Stimulated activated naive CD8-positive, alpha-beta T cell treated with anti-CD3 and anti-CD28 coated beads, Interleukin-15, Interleukin-2, amounts not matched to agents 100 ng/mL and 50 ng/mL, for 24 hours (primary cell): ENCODE results near the gene SLC38A9.

Experiments
- H3K27ac Mint-ChIP-seq: one replicate; pipeline ENCODE4 v1.8.0; 2021; ENCODE audit warnings: mild to moderate bottlenecking, mixed read lengths
- H3K27me3 Mint-ChIP-seq: one replicate; pipeline ENCODE4 v1.8.0; 2021; ENCODE audit warnings: mixed read lengths
- H3K36me3 Mint-ChIP-seq: one replicate; pipeline ENCODE4 v1.8.0; 2021; ENCODE audit warnings: low read depth, mixed read lengths
- H3K4me1 Mint-ChIP-seq: one replicate; pipeline ENCODE4 v1.8.0; 2021; ENCODE audit warnings: low read depth, mixed read lengths
- H3K4me3 Mint-ChIP-seq: one replicate; pipeline ENCODE4 v1.8.0; 2021; ENCODE audit warnings: mild to moderate bottlenecking, mixed read lengths
- H3K9me3 Mint-ChIP-seq: one replicate; pipeline ENCODE4 v1.8.0; 2021; ENCODE audit warnings: mixed read lengths

SLC38A9 gene

GRCh38 chr5:55649963-55650362, 62.2 kb downstream of the SLC38A9 start:
- H3K4me1 Mint-ChIP-seq = peaks cover 15% of the 10 kb centered on the region
- H3K9me3 Mint-ChIP-seq = no peaks in the 10 kb centered on the region
- peaks cover 31% of the 10 kb centered on the region for H3K36me3 Mint-ChIP-seq
- H3K27ac Mint-ChIP-seq = no peak overlapping the region
- H3K27me3 Mint-ChIP-seq = no peaks in the 10 kb centered on the region
- H3K4me3 Mint-ChIP-seq = no peak overlapping the region

GRCh38 chr5:55645304-55645703, 66.8 kb downstream of the SLC38A9 start:
- Mint-ChIP-seq H3K36me3 (peaks cover 33% of the 10 kb centered on the region), H3K4me3 (no peak overlapping the region), H3K27me3 (no peaks in the 10 kb centered on the region), H3K4me1 (peaks cover 7% of the 10 kb centered on the region), H3K9me3 (no peaks in the 10 kb centered on the region), H3K27ac (no peak overlapping the region)

GRCh38 chr5:55638455-55638854, 73.7 kb downstream of the SLC38A9 start:
- no peaks in the 10 kb centered on the region for H3K27me3 Mint-ChIP-seq
- peaks cover 7% of the 10 kb centered on the region for H3K4me1 Mint-ChIP-seq
- peaks cover 29% of the 10 kb centered on the region for H3K36me3 Mint-ChIP-seq
- no peak overlapping the region for H3K27ac Mint-ChIP-seq
- no peaks in the 10 kb centered on the region for H3K9me3 Mint-ChIP-seq
- H3K4me3 Mint-ChIP-seq = no peak overlapping the region

- Mint-ChIP-seq H3K27ac (no peak overlapping the region), H3K4me3 (no peak overlapping the region), H3K9me3 (no peaks in the 10 kb centered on the region), H3K4me1 (peaks cover 8% of the 10 kb centered on the region), H3K36me3 (peaks cover 30% of the 10 kb centered on the region), H3K27me3 (no peaks in the 10 kb centered on the region)
Measured at GRCh38 chr5:55638051-55638450, 74.1 kb downstream of the SLC38A9 start.

GRCh38 chr5:55636683-55637082, 75.4 kb downstream of the SLC38A9 start:
- Mint-ChIP-seq H3K4me1 (peaks cover 8% of the 10 kb centered on the region), H3K27me3 (no peaks in the 10 kb centered on the region), H3K4me3 (no peak overlapping the region), H3K9me3 (no peaks in the 10 kb centered on the region), H3K27ac (no peak overlapping the region), H3K36me3 (peaks cover 22% of the 10 kb centered on the region)

- Mint-ChIP-seq H3K4me3 (no peak overlapping the region), H3K9me3 (no peaks in the 10 kb centered on the region), H3K4me1 (peaks cover 8% of the 10 kb centered on the region), H3K36me3 (peaks cover 18% of the 10 kb centered on the region), H3K27ac (no peak overlapping the region), H3K27me3 (no peaks in the 10 kb centered on the region)
Measured at GRCh38 chr5:55636177-55636576, 75.9 kb downstream of the SLC38A9 start.

GRCh38 chr5:55634866-55635265, 77.3 kb downstream of the SLC38A9 start:
- Mint-ChIP-seq H3K9me3 (no peaks in the 10 kb centered on the region), H3K4me3 (no peak overlapping the region), H3K27me3 (no peaks in the 10 kb centered on the region), H3K4me1 (peaks cover 8% of the 10 kb centered on the region), H3K36me3 (peaks cover 19% of the 10 kb centered on the region), H3K27ac (no peak overlapping the region)

GRCh38 chr5:55634209-55634805, 77.8 kb downstream of the SLC38A9 start:
- H3K4me3 Mint-ChIP-seq = peak overlapping the region; percentile 2

GRCh38 chr5:55633574-55634208, 78.4 kb downstream of the SLC38A9 start:
- Mint-ChIP-seq H3K36me3 (peaks cover 19% of the 10 kb centered on the region), H3K27ac (no peak overlapping the region), H3K27me3 (no peaks in the 10 kb centered on the region), H3K4me1 (peaks cover 8% of the 10 kb centered on the region), H3K9me3 (no peaks in the 10 kb centered on the region), H3K4me3 (peak overlapping the region; percentile 2)

More at GRCh38 chr5:55634209-55634805, 77.8 kb downstream of the SLC38A9 start:
- Mint-ChIP-seq H3K9me3 (no peaks in the 10 kb centered on the region), H3K27me3 (no peaks in the 10 kb centered on the region), H3K4me1 (peaks cover 8% of the 10 kb centered on the region), H3K27ac (no peak overlapping the region), H3K36me3 (peaks cover 21% of the 10 kb centered on the region)

GRCh38 chr5:55629815-55630214, 82.3 kb downstream of the SLC38A9 start:
- H3K27ac Mint-ChIP-seq = no peak overlapping the region
- no peaks in the 10 kb centered on the region for H3K27me3 Mint-ChIP-seq
- no peaks in the 10 kb centered on the region for H3K9me3 Mint-ChIP-seq
- peaks cover 8% of the 10 kb centered on the region for H3K4me1 Mint-ChIP-seq
- peaks cover 29% of the 10 kb centered on the region for H3K36me3 Mint-ChIP-seq
- no peak overlapping the region for H3K4me3 Mint-ChIP-seq

GRCh38 chr5:55626790-55627189, 85.3 kb downstream of the SLC38A9 start:
- Mint-ChIP-seq H3K4me1 (no peaks in the 10 kb centered on the region), H3K36me3 (peaks cover 18% of the 10 kb centered on the region), H3K27me3 (no peaks in the 10 kb centered on the region), H3K27ac (no peak overlapping the region), H3K4me3 (no peak overlapping the region), H3K9me3 (no peaks in the 10 kb centered on the region)

- no peak overlapping the region for H3K27ac Mint-ChIP-seq
- H3K9me3 Mint-ChIP-seq = no peaks in the 10 kb centered on the region
- no peaks in the 10 kb centered on the region for H3K27me3 Mint-ChIP-seq
- peaks cover 18% of the 10 kb centered on the region for H3K36me3 Mint-ChIP-seq
- no peak overlapping the region for H3K4me3 Mint-ChIP-seq
- no peaks in the 10 kb centered on the region for H3K4me1 Mint-ChIP-seq
Measured at GRCh38 chr5:55625913-55626312, 86.2 kb downstream of the SLC38A9 start.

- Mint-ChIP-seq H3K27me3 (no peaks in the 10 kb centered on the region), H3K27ac (no peak overlapping the region), H3K4me1 (no peaks in the 10 kb centered on the region), H3K4me3 (no peak overlapping the region), H3K36me3 (peaks cover 18% of the 10 kb centered on the region), H3K9me3 (no peaks in the 10 kb centered on the region)
Measured at GRCh38 chr5:55625589-55625909, 86.6 kb downstream of the SLC38A9 start.

GRCh38 chr5:55624841-55625588, 87.1 kb downstream of the SLC38A9 start:
- no peaks in the 10 kb centered on the region for H3K9me3 Mint-ChIP-seq
- H3K36me3 Mint-ChIP-seq = peaks cover 17% of the 10 kb centered on the region
- H3K4me1 Mint-ChIP-seq = no peaks in the 10 kb centered on the region
- H3K4me3 Mint-ChIP-seq = no peak overlapping the region
- H3K27me3 Mint-ChIP-seq = no peaks in the 10 kb centered on the region
- H3K27ac Mint-ChIP-seq = no peak overlapping the region

GRCh38 chr5:55623789-55624188, 88.3 kb downstream of the SLC38A9 start:
- H3K9me3 Mint-ChIP-seq = no peaks in the 10 kb centered on the region
- H3K27ac Mint-ChIP-seq = no peak overlapping the region
- H3K36me3 Mint-ChIP-seq = peaks cover 13% of the 10 kb centered on the region
- H3K27me3 Mint-ChIP-seq = no peaks in the 10 kb centered on the region
- no peaks in the 10 kb centered on the region for H3K4me1 Mint-ChIP-seq
- H3K4me3 Mint-ChIP-seq = no peak overlapping the region
